Trophoblast cell (in vitro differentiated cells and primary cell): Measurements from ENCODE around the gene ZNF586.
A peak's percentile ranks its signal among the peaks of the same experiment; 100 is the strongest.
"Not testable (repeated sequence)": the region's sequence is repeated elsewhere in the genome, so short reads cannot be mapped to it uniquely, and the experiment has no call there.

Source experiments
- DNase-seq, 2 donors: peaks; one replicate each; pipeline ENCODE4 v3.0.0-alpha.2; 2016
- H2AFZ ChIP-seq: 2 replicates; pipeline ENCODE4 v1.6.1; 2013; ENCODE audit warnings: low read length, moderate library complexity, mild to moderate bottlenecking; ENCODE audit not compliant: insufficient read depth, poor library complexity
- H2AK5ac ChIP-seq: 2 replicates; pipeline ENCODE4 v1.6.1; 2013; ENCODE audit warnings: mild to moderate bottlenecking, low read length
- H2BK120ac ChIP-seq: 2 replicates; pipeline ENCODE4 v1.6.1; 2013; ENCODE audit warnings: low read length, mild to moderate bottlenecking, moderate library complexity; ENCODE audit not compliant: insufficient read depth, poor library complexity
- H2BK12ac ChIP-seq: 2 replicates; pipeline ENCODE4 v1.6.1; 2013; ENCODE audit warnings: mild to moderate bottlenecking, low read length, moderate library complexity
- H2BK5ac ChIP-seq: 2 replicates; pipeline ENCODE4 v1.6.1; 2013; ENCODE audit warnings: low read length, low read depth, moderate library complexity, mild to moderate bottlenecking; ENCODE audit not compliant: poor library complexity
- H3K14ac ChIP-seq: 2 replicates; pipeline ENCODE4 v1.6.1; 2013; ENCODE audit warnings: mild to moderate bottlenecking, low read length
- H3K18ac ChIP-seq: 2 replicates; pipeline ENCODE4 v1.6.1; 2013; ENCODE audit warnings: mild to moderate bottlenecking, low read length
- H3K23ac ChIP-seq: 2 replicates; pipeline ENCODE4 v1.6.1; 2013; ENCODE audit warnings: low read length
- H3K27ac ChIP-seq: 2 replicates; pipeline ENCODE4 v1.5.1; 2013; ENCODE audit warnings: low read depth, mild to moderate bottlenecking, inconsistent platforms, low read length, moderate library complexity
- H3K27me3 ChIP-seq: 2 replicates; pipeline ENCODE4 v1.6.1; 2013; ENCODE audit warnings: inconsistent platforms, mild to moderate bottlenecking, low read length, moderate library complexity; ENCODE audit not compliant: insufficient read depth
- H3K36me3 ChIP-seq, 2 experiments: 1 replicate in 1 of 2; 2 replicates in 1 of 2; pipeline ENCODE4 v1.6.1; 2013; ENCODE audit warnings: low read length in 2 of 2, mild to moderate bottlenecking in 2 of 2, moderate library complexity in 1 of 2; ENCODE audit not compliant: insufficient read depth in 2 of 2, control insufficient read depth in 1 of 2
- H3K4ac ChIP-seq: 2 replicates; pipeline ENCODE4 v1.6.1; 2013; ENCODE audit warnings: low read depth, mild to moderate bottlenecking, low read length, moderate library complexity
- H3K4me1 ChIP-seq, 2 experiments: 1 replicate in 1 of 2; 2 replicates in 1 of 2; pipeline ENCODE4 v1.6.1; 2013; ENCODE audit warnings: low read length in 2 of 2, mild to moderate bottlenecking in 2 of 2, moderate library complexity in 1 of 2; ENCODE audit not compliant: insufficient read depth in 2 of 2, control insufficient read depth in 1 of 2
- H3K4me2 ChIP-seq: 2 replicates; pipeline ENCODE4 v1.6.1; 2013; ENCODE audit warnings: inconsistent platforms, mild to moderate bottlenecking, low read length, moderate library complexity
- H3K4me3 ChIP-seq: 2 replicates; pipeline ENCODE4 v1.5.1; 2013; ENCODE audit warnings: mild to moderate bottlenecking, low read depth, low read length, inconsistent platforms
- H3K79me1 ChIP-seq: one replicate; pipeline ENCODE4 v1.6.1; 2013; ENCODE audit warnings: low read length
- H3K79me2 ChIP-seq: 2 replicates; pipeline ENCODE4 v1.6.1; 2013; ENCODE audit warnings: low read length, mild to moderate bottlenecking; ENCODE audit not compliant: control insufficient read depth, insufficient read depth, poor library complexity
- H3K9ac ChIP-seq: 2 replicates; pipeline ENCODE4 v1.6.1; 2013; ENCODE audit warnings: mild to moderate bottlenecking, low read length
- H3K9me3 ChIP-seq: 2 replicates; pipeline ENCODE4 v1.6.1; 2013; ENCODE audit warnings: low read depth, mild to moderate bottlenecking, control low read depth, inconsistent platforms, low read length; ENCODE audit not compliant: insufficient read depth
- H4K12ac ChIP-seq: 2 replicates; pipeline ENCODE4 v1.6.1; 2013; ENCODE audit warnings: low read depth, mild to moderate bottlenecking, low read length, moderate library complexity
- H4K8ac ChIP-seq: 2 replicates; pipeline ENCODE4 v1.6.1; 2013; ENCODE audit warnings: low read depth, mild to moderate bottlenecking, low read length, moderate library complexity
- H4K91ac ChIP-seq: one replicate; pipeline ENCODE4 v1.6.1; 2013; ENCODE audit warnings: low read depth, mild to moderate bottlenecking, low read length, moderate library complexity
- WGBS: extraction: QIAGEN DNeasy Blood & Tissue Kit; methylation state at CpG from one replicate; pipeline ENCODE4 v1.1.7; 2013; ENCODE audit warnings: missing lambda C conversion rate; ENCODE audit not compliant: insufficient read length, insufficient coverage; ENCODE audit errors: extremely low coverage; 5-methylcytosine and 5-hydroxymethylcytosine counted together

Gene ZNF586

DNA sequence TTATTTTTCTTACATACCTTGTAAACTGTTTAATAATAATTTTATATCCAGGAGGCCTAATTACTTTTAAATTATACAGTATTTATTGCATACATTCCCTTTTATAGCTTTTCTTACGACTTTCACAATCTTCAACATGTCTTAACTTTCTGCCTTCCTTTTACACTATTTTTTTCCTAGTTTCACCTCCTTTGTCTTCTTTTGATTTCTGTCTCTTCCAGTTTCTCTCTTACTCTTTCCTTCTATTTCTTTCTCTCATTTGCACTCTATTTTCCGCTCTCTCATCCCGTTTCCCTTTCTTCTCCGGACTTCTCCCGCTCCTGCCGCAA, 33.8 kb downstream of the ZNF586 start:
- Histone ChIP-seq H3K18ac (no peak overlapping the region), H4K8ac (no peak overlapping the region), H3K14ac (no peak overlapping the region), H2BK120ac (peak overlapping the region; percentile 15), H3K9ac (no peak overlapping the region), H3K9me3 (no peaks in the 10 kb centered on the region), H3K4me1 (peaks cover 9 to 15% of the 10 kb centered on the region in 2 experiments), H3K36me3 (peaks cover 7 to 13% of the 10 kb centered on the region in 2 experiments), H3K79me1 (peaks cover 15% of the 10 kb centered on the region), H3K27ac (peak overlapping the region; percentile 98), H3K79me2 (peaks cover 1% of the 10 kb centered on the region), H2AFZ (no peak overlapping the region), H2AK5ac (no peak overlapping the region), H4K91ac (peak overlapping the region; percentile 96), H2BK12ac (no peak overlapping the region), H3K4me3 (no peak overlapping the region), H3K27me3 (no peaks in the 10 kb centered on the region), H3K4me2 (peak overlapping the region; percentile 58), H3K4ac (no peak overlapping the region), H2BK5ac (peak overlapping the region; percentile 94), H4K12ac (no peak overlapping the region), H3K23ac (no peak overlapping the region)
- no peak for DNase-seq
- no CpG with 5 or more reads among the region's 6 CpGs for WGBS

DNA sequence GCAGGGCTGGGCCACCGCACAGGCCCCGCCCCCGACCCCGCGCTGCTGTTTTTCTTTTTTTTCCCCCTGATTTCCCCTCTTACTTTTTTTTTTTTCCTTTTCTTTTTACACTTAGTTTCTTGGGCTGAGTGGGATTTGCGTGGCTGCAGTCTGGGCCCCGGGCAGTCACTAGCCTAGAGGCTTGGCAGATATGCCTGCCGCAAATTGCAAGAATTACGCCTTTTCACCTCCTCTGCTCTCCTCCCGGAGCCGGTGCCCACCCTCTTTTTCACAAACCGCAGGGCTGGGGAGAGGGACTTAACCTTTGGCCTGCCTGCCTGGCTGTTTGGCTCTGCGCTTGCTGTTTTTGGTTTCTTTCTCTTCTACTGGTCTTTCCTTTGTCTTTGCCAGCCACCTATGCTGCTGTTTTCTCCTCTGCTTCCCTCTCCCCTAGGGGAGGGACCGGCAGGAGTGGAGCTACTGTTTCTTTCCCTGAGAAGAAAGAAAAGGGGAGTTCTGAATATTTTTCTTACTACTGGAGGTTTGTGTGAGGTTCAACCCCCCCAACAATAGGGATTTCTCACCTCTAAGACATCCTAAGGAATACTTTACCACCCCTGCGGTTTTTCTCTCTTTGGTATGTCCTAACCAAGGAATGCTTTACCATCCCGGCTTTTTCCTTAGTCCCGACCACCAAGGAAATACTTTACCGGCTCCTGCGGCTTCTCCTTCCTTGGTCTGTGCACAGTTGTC, 34.3 kb downstream of the ZNF586 start:
- Histone ChIP-seq H4K91ac (peak overlapping the region; percentile 96), H3K36me3 (peaks cover 9 to 18% of the 10 kb centered on the region in 2 experiments), H2AFZ (no peak overlapping the region), H3K27me3 (no peaks in the 10 kb centered on the region), H3K79me2 (peaks cover 1% of the 10 kb centered on the region), H3K23ac (no peak overlapping the region), H3K4me3 (peak overlapping the region; percentile 38), H3K4ac (peak overlapping the region; percentile 6), H2BK120ac (peak overlapping the region; percentile 96), H4K12ac (peak overlapping the region; percentile 4), H3K9ac (peak overlapping the region; percentile 60), H2BK12ac (no peak overlapping the region), H3K4me1 (peaks cover 4 to 12% of the 10 kb centered on the region in 2 experiments), H2AK5ac (peak overlapping the region; percentile 81), H3K27ac (peak overlapping the region; percentile 98), H3K79me1 (peaks cover 15% of the 10 kb centered on the region), H3K9me3 (no peaks in the 10 kb centered on the region), H3K4me2 (peak overlapping the region; percentile 58), H4K8ac (peak overlapping the region; percentile 87), H2BK5ac (peak overlapping the region; percentile 94), H3K18ac (peak overlapping the region; percentile 23), H3K14ac (peak overlapping the region; percentile 88)
- no CpG with 5 or more reads among the region's 19 CpGs for WGBS
- DNase-seq = peak; percentile 70 to 76

DNA sequence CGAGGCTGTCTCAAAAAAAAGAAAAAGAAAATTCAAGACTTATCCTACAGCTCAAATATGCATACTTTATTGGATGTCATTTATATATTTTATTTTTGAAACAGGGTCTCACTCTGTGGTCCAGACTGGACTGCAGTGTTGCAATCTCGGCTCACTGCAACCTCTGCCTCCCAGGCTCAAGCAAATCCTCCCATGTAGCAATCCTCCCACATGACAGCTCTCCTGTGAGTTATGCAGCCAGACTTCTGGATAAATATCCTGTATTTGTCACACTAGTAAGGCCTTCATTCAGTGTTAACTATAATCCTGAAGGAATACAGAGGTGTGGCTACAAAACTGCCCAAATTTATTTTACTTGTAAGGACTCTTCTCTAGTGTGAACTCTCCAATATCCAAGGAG, 38.1 kb downstream of the ZNF586 start:
- Histone ChIP-seq H3K79me2 (peaks cover 1% of the 10 kb centered on the region), H3K4me2 (no peak overlapping the region), H3K27me3 (no peaks in the 10 kb centered on the region), H3K36me3 (peaks cover 21 to 34% of the 10 kb centered on the region in 2 experiments), H2BK120ac (no peak overlapping the region), H3K4me3 (no peak overlapping the region), H3K9ac (no peak overlapping the region), H3K14ac (no peak overlapping the region), H4K8ac (no peak overlapping the region), H3K23ac (no peak overlapping the region), H3K27ac (no peak overlapping the region), H2BK5ac (no peak overlapping the region), H2AFZ (no peak overlapping the region), H2AK5ac (no peak overlapping the region), H4K12ac (no peak overlapping the region), H3K4ac (no peak overlapping the region), H3K79me1 (peaks cover 15% of the 10 kb centered on the region), H2BK12ac (no peak overlapping the region), H3K9me3 (no peaks in the 10 kb centered on the region), H3K18ac (no peak overlapping the region), H3K4me1 (peaks cover 16% of the 10 kb centered on the region in 2 experiments), H4K91ac (no peak overlapping the region)
- DNase-seq = peak; percentile 67 to 78
- WGBS = no CpG with 5 or more reads among the region's 2 CpGs

DNA sequence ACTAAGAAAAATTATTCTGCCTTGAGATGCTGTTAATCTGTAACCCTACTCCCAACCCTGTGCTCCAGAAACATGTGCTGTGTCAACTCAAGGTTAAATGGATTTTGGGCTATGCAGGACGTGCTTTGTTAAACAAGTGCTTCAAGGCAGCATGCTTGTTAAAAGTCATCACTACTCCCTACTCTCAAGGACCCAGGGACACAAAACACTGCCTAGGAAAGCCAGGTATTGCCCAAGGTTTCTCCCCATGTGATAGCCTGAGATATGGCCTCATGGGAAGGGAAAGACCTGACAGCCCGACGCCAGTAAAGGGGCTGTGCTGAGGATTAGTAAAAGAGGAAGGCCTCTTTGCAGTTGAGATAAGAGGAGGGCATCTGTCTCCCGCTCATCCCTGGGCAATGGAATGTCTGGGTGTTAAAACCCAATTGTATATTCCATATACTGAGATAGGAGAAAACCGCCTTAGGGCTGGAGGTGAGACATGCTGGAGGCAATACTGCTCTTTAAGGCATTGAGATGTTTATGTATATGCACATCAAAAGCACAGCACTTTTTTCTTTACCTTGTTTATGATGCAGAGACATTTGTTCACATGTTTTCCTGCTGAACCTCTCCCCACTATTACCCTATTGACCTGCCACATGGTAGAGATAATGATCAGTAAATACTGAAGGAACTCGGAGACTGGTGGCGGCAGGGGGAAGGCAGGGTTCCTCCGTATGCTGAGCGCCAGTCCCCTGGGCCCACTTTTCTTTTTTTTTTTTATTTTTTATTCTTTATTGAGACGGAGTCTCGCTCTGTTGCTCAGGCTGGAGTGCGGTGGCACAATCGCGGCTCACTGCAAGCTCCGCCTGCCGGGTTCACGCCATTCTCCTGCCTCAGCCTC, 41.2 kb downstream of the ZNF586 start:
- not testable (repeated sequence) for H2BK5ac ChIP-seq, H3K9ac ChIP-seq, H3K4me3 ChIP-seq, H3K27me3 ChIP-seq, H3K4ac ChIP-seq, H2BK120ac ChIP-seq, H3K79me2 ChIP-seq, H2AK5ac ChIP-seq, H3K9me3 ChIP-seq, H4K12ac ChIP-seq, H3K23ac ChIP-seq, H2AFZ ChIP-seq, H3K14ac ChIP-seq, H4K8ac ChIP-seq, H3K4me2 ChIP-seq, H4K91ac ChIP-seq, H2BK12ac ChIP-seq, H3K18ac ChIP-seq
- H3K79me1 ChIP-seq = peaks cover 13% of the 10 kb centered on the region
- H3K4me1 ChIP-seq = peaks cover 21 to 23% of the 10 kb centered on the region in 2 experiments
- no CpG with 5 or more reads among the region's 17 CpGs for WGBS
- peak overlapping the region; percentile 14 for H3K27ac ChIP-seq
- H3K36me3 ChIP-seq = peaks cover 25 to 40% of the 10 kb centered on the region in 2 experiments
- DNase-seq = peak; percentile 38 to 64
